GM19395 (cell line): ENCODE results near the gene ID2.

ENCODE experiments used
- ATAC-seq: cut with Tn5 transposase; IDR thresholded peaks from one replicate; pipeline ENCODE4 v1.9.1; 2021; ENCODE audit warnings: mild to moderate bottlenecking, moderate library complexity; ENCODE audit not compliant: unreplicated experiment

The ID2 gene

GRCh38 chr2:8681786-8682692 lies at the start of gene ID2:
ID2 (plus strand) TSS chr2:8682056; CDS start chr2:8682166, 110 bp downstream.
- peak; percentile 58 for ATAC-seq

- no peak for ATAC-seq
Measured at GRCh38 chr2:8632755-8633154, 49.1 kb upstream of the ID2 start.

GRCh38 chr2:8633186-8633734 lies 48.6 kb upstream of the ID2 start:
- ATAC-seq = no peak

- ATAC-seq = no peak
Measured at GRCh38 chr2:8633735-8634313, 48.0 kb upstream of the ID2 start.

GRCh38 chr2:8634466-8635172 lies 47.2 kb upstream of the ID2 start:
- no peak for ATAC-seq

- ATAC-seq = no peak
Measured at GRCh38 chr2:8636041-8636491, 45.8 kb upstream of the ID2 start.

GRCh38 chr2:8636721-8637636 lies 44.9 kb upstream of the ID2 start:
- no peak for ATAC-seq

GRCh38 chr2:8638327-8638726 lies 43.5 kb upstream of the ID2 start:
- no peak for ATAC-seq

- no peak for ATAC-seq
Measured at GRCh38 chr2:8639122-8639635, 42.7 kb upstream of the ID2 start.

GRCh38 chr2:8640498-8640897 lies 41.4 kb upstream of the ID2 start:
- no peak for ATAC-seq

GRCh38 chr2:8641301-8641965 lies 40.4 kb upstream of the ID2 start:
- ATAC-seq = no peak

GRCh38 chr2:8642366-8643068 lies 39.3 kb upstream of the ID2 start:
- no peak for ATAC-seq

GRCh38 chr2:8643250-8643995 lies 38.4 kb upstream of the ID2 start:
- no peak for ATAC-seq

- ATAC-seq = no peak
Measured at GRCh38 chr2:8643996-8644356, 37.9 kb upstream of the ID2 start.

GRCh38 chr2:8644605-8645175 lies 37.2 kb upstream of the ID2 start:
- ATAC-seq = no peak

GRCh38 chr2:8645176-8645831 lies 36.6 kb upstream of the ID2 start:
- ATAC-seq = no peak

GRCh38 chr2:8646731-8647461 lies 35.0 kb upstream of the ID2 start:
- ATAC-seq = no peak
